K562 (cell line): Measurements from ENCODE around the gene NUP160. TPM values are rescaled to one million over a fixed set of nuclear protein-coding genes. Genes with fewer than 3 reads are reported as not detected.

ENCODE experiments used
- BRD9 ChIP-seq: fragments of 450-650 bp; IDR thresholded peaks from 2 replicates; pipeline ENCODE4 v1.6.1; 2018; ENCODE audit warnings: low read depth; ENCODE audit not compliant: partially characterized antibody
- FUS ChIP-seq: fragments of 200-400 bp; formaldehyde crosslinking; optimal IDR thresholded peaks from 2 replicates; pipeline ENCODE3; 2017; ENCODE audit warnings: low read depth, low read length
- GABPB2 ChIP-seq: fragments of 250-450 bp; sonication (Bioruptor Pico); conservative IDR thresholded peaks from 2 replicates; pipeline ENCODE4 v1.5.1; 2021; ENCODE audit warnings: mild to moderate bottlenecking
- HDAC3 ChIP-seq: fragments of 450-650 bp; IDR thresholded peaks from 2 replicates; pipeline ENCODE4 v1.6.1; 2018; ENCODE audit warnings: borderline replicate concordance, mild to moderate bottlenecking, moderate library complexity; ENCODE audit not compliant: partially characterized antibody
- HMGN3 ChIP-seq: IDR thresholded peaks from 2 replicates; pipeline ENCODE4 v1.6.1; 2011; ENCODE audit warnings: borderline replicate concordance, low read depth, mild to moderate bottlenecking, mixed read lengths, low read length; ENCODE audit not compliant: insufficient read length; ENCODE audit errors: extremely low read depth
- NR0B1 ChIP-seq: fragments of 450-650 bp; IDR thresholded peaks from one replicate; pipeline ENCODE4 v1.6.1; 2018; ENCODE audit warnings: mild to moderate bottlenecking, moderate library complexity; ENCODE audit not compliant: partially characterized antibody
- RBM15 ChIP-seq: fragments of 200-400 bp; formaldehyde crosslinking; IDR thresholded peaks from 2 replicates; pipeline ENCODE4 v1.6.1; 2018; ENCODE audit warnings: mild to moderate bottlenecking, low read length, moderate library complexity; ENCODE audit not compliant: insufficient read depth
- TCFL5 ChIP-seq: fragments of 250-450 bp; sonication (Bioruptor Pico); conservative IDR thresholded peaks from 2 replicates; pipeline ENCODE4 v1.6.1; 2021; ENCODE audit warnings: mild to moderate bottlenecking, moderate library complexity, matching md5 sums
- TSC22D4 ChIP-seq: fragments of 450-650 bp; IDR thresholded peaks from 2 replicates; pipeline ENCODE4 v1.6.1; 2016; ENCODE audit warnings: missing genetic modification characterization, missing biosample characterization, control low read depth
- XRCC3 ChIP-seq: fragments of 450-650 bp; IDR thresholded peaks from 2 replicates; pipeline ENCODE4 v1.6.1; 2017; ENCODE audit warnings: mild to moderate bottlenecking, moderate library complexity
- ZFPM2 ChIP-seq: fragments of 250-450 bp; sonication (Bioruptor Pico); IDR thresholded peaks from 2 replicates; pipeline ENCODE4 v1.5.1; 2022; ENCODE audit warnings: mild to moderate bottlenecking
- ZNF277 ChIP-seq: fragments of 250-450 bp; sonication (Bioruptor Pico); IDR thresholded peaks from 2 replicates; pipeline ENCODE4 v1.8.0; 2022; ENCODE audit warnings: inconsistent platforms, mild to moderate bottlenecking, moderate library complexity, borderline replicate concordance
- ZNF584 ChIP-seq: fragments of 200-800 bp; sonication (Bioruptor generic); IDR thresholded peaks from 2 replicates; pipeline ENCODE4 v1.6.1; 2016; ENCODE audit warnings: low read depth, mild to moderate bottlenecking, missing genetic modification characterization, missing compliant biosample characterization
- ZNF717 ChIP-seq: fragments of 250-450 bp; sonication (Bioruptor Pico); IDR thresholded peaks from 2 replicates; pipeline ENCODE4 v1.5.0; 2021
- ZZZ3 ChIP-seq: fragments of 450-650 bp; IDR thresholded peaks from 2 replicates; pipeline ENCODE4 v1.6.1; 2016; ENCODE audit warnings: antibody characterized with exemption, mild to moderate bottlenecking, moderate library complexity
- polyA plus RNA-seq, 8 experiments: library from polyadenylated mRNA; depleted of rRNA in 4 of 8; stranded (reverse) in 5 of 8; unstranded in 3 of 8; fragments of >200 nt; fragmentation: Nextera tagmentation in 2 of 8; fragmentation: Illumina TruSeq in 1 of 8; extraction: Ambion mirVana in 2 of 8; extraction: Trizol in 1 of 8; gene quantifications; 2 replicates each; pipeline versions ENCODE4 v1.2.1 to v1.2.3, GENCODE V29; 2011 to 2014; ENCODE audit warnings: inconsistent platforms in 1 of 8, missing spikeins in 1 of 8
- total RNA-seq, 7 experiments: library from RNA; depleted of rRNA in 6 of 7; stranded (reverse); fragments of >200 nt in 6 of 7; fragmentation: Illumina TruSeq in 2 of 7; extraction: Trizol in 2 of 7; gene quantifications; 2 replicates each; pipeline versions ENCODE4 v1.2.1 to v1.2.3, GENCODE V29; 2011 to 2021; ENCODE audit warnings: low replicate concordance in 1 of 7
- TF ChIP-seq, protein P1 (sequence below): sonication (generic); formaldehyde crosslinking; IDR thresholded peaks from 2 replicates; pipeline ENCODE4 v1.8.0; 2022; ENCODE audit warnings: missing genetic modification reagents, mild to moderate bottlenecking, borderline replicate concordance
- TF ChIP-seq, protein P2 (sequence below): fragments of 250-450 bp; sonication (Bioruptor Pico); IDR thresholded peaks from 2 replicates; pipeline ENCODE4 v1.5.1; 2021; ENCODE audit warnings: mild to moderate bottlenecking

The NUP160 gene
- total and polyA plus RNA-seq, 9 of the 15 experiments (the other 6 are each of a cell fraction or from before 2014, with no cell fraction given) = 41.5 to 112 (median 65.0) TPM

DNA sequence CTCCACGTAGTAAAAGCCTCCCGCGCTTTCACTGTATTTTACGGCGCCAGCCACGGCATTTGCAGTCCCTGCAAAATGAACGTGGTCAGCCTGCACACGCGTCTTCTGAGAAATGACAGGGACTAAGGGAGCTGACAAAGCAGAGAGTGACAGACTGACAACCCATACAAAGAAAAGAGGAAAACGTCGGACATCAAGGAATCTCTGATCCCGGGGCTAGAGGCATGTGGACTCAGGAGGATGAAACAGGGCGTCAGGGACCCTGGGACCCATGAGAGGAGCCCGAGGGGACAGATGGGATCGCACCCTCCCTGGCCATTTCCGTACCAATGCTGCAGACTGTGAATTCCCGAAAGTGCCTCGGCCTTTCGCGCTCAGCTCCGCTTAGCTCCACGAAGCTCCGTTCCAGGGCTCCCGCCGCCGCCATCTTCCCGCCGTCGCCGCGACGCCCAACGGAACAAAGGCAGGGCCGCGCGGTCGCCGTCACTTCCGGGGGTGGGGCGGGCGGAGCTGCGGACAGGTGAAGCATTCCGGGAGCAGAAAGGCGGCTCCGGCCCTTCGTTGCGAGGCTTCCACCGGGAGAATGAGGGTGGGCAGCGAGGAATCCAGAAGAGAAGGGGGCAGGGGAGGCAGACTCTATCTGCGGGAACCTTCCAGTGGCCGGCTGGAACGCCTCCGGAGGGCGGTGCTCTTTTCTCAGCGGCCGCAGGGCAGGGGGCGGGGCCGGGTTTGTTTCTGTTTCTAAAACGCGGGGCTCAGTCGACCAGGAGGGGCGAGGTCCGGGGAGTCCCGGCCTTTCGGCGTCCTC lies at the start of gene NUP160 (continued):
- no peak for TF ChIP-seq NR0B1
- TF ChIP-seq, protein P1, sequence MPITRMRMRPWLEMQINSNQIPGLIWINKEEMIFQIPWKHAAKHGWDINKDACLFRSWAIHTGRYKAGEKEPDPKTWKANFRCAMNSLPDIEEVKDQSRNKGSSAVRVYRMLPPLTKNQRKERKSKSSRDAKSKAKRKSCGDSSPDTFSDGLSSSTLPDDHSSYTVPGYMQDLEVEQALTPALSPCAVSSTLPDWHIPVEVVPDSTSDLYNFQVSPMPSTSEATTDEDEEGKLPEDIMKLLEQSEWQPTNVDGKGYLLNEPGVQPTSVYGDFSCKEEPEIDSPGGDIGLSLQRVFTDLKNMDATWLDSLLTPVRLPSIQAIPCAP (CRISPR knock-in tag) = no peak
- no peak for TF ChIP-seq ZZZ3
- TF ChIP-seq BRD9 = no peak
- TF ChIP-seq TSC22D4 (tag) = no peak
- TF ChIP-seq ZNF277 (CRISPR knock-in tag) = no peak
- TF ChIP-seq ZFPM2 (CRISPR knock-in tag) = no peak
- no peak for TF ChIP-seq ZNF717 (CRISPR knock-in tag)
- no peak for TF ChIP-seq RBM15
- no peak for TF ChIP-seq FUS
- TF ChIP-seq HMGN3 = peak; percentile 46
- no peak; the same call in 1 of the 2 replicates for TF ChIP-seq ZNF584 (CRISPR knock-in tag)
- no peak for TF ChIP-seq XRCC3
- TF ChIP-seq, protein P2, sequence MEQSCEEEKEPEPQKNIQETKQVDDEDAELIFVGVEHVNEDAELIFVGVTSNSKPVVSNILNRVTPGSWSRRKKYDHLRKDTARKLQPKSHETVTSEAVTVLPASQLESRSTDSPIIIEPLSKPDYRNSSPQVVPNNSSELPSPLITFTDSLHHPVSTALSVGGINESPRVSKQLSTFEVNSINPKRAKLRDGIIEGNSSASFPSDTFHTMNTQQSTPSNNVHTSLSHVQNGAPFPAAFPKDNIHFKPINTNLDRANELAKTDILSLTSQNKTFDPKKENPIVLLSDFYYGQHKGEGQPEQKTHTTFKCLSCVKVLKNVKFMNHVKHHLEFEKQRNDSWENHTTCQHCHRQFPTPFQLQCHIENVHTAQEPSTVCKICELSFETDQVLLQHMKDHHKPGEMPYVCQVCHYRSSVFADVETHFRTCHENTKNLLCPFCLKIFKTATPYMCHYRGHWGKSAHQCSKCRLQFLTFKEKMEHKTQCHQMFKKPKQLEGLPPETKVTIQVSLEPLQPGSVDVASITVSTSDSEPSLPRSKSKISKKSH = no peak
- no peak for TF ChIP-seq GABPB2 (CRISPR knock-in tag)
- no peak for TF ChIP-seq TCFL5 (CRISPR knock-in tag)
- TF ChIP-seq HDAC3 = no peak
